NCI-H526 treated with DMSO at 0.1 percent for 48 hours (cell line): ENCODE measurements around the gene GRIA1.

Experiments used
- DNase-seq: peaks from one replicate; lab custom pipeline; 2025; lab: John Stamatoyannopoulos, UW

GRIA1 gene

DNA sequence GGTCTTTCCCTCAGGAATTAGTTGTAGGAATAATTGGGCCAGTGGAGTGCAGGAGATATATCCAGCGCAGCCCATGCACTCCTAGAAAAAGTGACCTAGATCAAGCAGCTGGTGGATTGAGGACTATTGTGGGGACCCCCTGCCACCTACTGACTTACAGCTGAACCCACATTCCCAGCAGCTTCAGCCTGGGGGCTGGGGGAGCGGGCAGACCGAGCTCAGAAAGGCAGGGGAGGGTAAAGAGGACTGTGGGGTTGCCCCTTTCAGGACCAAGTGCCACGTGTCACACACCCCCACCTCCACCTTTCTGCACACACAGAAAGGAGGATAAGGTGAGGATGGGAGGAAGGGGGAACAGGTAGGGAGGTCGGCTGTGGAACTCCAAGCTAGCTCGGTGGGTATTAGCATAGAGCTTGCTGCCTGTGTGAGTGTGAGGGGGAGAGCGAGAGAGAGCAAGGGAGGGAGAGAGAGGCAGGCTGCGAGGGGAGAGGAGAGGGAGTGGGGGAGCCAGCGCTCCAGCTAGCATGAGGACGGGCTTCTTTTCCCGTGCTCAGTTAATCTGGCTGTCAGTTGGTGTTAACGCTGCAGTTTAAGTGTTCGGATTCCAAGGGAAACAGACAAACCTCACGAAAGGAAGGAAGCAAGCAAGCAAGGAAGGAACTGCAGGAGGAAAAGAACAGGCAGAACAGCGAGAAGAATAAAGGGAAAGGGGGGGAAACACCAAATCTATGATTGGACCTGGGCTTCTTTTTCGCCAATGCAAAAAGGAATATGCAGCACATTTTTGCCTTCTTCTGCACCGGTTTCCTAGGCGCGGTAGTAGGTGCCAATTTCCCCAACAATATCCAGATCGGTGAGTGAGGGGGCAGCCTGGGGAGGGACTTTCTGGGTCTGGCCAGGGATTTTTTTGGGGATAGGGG is at the start of gene GRIA1:
GRIA1 (plus strand) TSS at position 553 of the 920 bp plus-strand sequence.
- no peak for DNase-seq

DNA sequence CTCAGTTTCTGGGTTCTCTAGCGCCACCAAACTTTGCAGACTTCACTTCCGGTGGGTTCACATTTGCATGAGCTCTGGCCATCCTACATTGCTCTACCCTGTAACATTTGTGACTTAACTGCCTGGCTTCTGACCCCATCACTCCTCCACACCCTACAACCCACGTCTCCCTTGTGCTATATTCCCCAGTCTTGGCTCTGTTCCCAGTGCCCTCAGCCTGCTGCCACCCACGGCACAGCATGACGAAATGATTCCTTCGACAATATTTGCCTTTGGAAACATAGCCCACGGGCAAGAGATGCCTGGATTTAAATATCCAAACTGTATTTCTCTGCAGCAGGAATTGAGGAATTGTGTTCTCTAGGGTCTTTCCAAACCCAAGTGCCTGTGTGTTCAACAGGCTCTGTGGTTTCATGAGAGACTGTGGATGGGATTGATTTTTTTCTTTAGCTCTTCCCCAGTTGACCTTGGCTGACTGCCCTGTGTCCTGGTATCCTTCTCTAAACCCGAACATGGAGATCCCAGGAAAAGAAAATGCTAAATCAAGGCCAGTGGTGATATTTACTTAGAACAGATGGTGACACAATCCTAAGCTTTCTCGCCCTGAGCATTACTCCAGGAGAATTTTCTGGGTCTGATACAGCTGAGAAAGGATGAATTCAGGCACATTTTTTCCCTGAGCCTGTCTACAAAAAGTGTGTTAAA is 44.4 kb upstream of the GRIA1 start:
- DNase-seq: no peak

DNA sequence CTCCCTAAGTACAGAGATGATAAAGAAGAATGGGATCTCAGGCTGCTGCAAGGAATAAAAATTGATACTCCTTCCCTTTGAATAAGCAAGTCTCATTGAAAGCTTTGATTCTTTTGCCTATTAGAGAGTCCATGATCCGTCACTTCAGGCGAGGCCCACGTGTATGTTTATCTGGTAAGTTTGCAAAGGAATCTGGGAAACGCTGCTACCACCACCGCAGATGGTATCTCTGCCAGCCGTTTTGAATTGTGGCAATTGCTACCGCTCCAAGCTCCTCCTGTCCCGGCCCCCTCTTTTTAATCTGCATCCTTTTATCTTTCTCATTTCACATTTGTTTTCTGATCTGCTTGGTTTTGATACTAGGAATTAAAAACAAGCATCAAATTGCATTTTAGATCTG is 42.9 kb upstream of the GRIA1 start:
- no peak for DNase-seq

DNA sequence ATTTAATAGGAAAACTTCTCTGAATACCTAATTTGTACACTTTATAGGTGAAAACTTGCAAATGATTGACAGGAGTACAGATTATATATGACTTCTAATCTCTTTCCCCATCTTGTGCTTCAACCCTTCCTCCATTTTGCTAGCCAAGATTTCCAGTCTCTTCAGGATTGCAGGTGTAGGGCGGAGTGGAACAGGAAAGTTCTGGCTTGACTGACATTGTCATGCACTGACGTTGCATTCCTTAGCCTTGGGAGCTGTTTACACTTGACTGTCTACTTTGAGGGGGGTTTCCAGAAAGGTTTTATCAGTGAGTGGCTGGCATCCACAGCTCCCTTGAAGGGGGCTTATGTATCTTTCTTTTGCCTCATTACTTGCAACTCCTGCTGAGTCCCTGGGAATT is 34.1 kb upstream of the GRIA1 start:
- DNase-seq: no peak

DNA sequence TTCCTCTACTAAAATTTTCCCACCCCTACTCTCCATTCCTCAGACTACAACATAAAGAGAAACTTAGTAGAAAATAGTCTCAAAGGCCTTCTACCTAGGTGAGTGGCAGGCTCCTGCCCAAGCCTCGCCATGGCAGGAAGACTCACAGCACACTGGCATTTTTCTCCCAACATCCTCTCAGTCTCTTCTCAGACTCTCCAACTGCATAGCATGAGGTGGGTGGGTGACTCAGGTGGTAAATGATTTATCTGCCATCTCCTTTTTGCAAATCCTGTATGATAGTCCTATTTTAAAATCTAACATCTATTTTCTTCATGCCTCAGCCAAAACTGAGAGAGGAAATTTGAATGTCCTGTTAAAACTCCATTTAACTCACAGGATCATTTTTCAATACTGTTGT is 33.5 kb upstream of the GRIA1 start:
- no peak for DNase-seq

DNA sequence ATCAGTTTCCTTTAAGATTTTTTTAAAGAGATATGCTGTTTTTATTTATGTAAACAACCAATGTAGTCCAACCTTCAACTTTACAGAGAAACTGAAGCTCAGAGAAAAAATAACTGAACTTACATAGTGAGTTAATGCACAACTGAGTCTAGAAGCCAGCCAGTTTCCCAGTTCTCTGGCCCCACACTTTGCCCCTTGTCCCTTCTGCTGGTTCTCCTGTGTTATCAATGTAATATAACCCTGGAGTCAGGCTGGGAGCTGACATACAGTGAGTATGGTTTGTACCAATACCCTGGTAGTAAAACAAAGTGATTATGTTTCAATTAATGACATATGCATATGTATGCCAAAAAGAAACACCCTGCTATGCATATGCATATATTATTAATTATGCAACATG is 32.2 kb upstream of the GRIA1 start:
- no peak for DNase-seq

DNA sequence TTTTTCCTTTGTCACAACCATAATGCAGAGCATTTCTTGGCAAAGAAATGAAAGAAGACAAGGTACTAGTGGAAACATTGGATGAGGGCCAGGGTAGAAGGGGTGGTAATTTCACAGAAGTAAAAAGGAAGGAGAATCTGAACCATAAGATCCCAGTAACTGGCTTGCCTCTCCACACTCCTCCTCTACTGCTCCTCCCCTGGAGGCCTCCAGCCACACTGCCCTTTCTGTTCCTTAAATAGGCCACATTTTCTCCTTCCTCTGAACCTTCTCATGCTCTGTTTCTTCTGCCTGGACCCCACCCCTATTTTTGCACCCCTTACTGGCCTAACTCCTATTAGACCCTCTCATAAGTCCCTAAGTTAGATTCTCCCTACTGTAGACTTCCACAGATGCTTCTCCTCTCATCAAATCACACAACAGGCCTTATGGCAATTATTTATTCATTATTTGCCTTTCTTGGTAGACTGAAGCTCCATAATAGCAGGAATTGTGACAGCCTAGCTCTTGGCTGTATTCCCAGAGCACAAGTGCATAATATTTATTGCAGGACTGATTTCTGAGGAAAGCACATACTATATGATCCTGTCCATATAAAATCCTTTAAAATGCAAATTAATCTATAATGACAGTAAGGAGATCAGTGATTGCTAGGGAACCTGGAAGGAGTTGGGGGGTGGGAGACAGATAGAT is 31.3 kb upstream of the GRIA1 start:
- no peak for DNase-seq

DNA sequence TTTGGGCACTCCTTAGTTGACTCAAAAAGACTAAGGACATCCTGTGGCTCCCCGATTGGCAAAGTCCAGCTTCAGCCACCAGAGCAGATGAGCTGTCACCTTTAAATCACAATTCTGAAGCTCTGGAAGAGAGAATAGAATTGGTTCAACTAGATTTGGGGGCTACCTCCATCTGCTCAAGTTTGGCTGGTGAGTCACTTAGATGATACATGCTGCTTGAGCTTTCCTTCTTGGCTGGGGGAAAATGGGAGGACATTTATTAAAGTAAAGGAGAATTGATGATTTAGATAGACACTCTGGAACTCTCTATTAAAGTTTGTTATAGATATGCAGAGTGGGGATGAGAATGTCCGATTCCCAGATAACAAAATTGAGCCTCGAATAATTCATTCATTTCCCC is 30.0 kb upstream of the GRIA1 start:
- DNase-seq: no peak

DNA sequence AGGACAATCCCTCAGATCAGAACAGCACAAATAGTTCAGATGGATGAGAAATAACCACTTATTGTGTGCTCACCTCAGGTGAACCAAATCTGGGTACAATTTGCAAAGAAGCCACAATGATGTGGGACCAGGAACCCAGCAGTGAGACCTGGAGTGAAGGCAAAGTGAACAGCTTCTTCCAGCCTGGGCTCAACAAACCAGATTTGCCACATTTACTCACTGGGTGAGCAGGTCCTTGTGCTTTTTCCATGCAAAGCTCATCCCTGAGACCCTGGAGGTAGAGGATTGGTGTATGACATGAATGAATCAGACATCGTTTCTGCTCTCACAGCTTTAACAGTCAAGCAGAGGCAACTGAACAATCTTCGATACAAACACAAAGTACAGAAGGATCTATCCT is 29.1 kb upstream of the GRIA1 start:
- DNase-seq: no peak

DNA sequence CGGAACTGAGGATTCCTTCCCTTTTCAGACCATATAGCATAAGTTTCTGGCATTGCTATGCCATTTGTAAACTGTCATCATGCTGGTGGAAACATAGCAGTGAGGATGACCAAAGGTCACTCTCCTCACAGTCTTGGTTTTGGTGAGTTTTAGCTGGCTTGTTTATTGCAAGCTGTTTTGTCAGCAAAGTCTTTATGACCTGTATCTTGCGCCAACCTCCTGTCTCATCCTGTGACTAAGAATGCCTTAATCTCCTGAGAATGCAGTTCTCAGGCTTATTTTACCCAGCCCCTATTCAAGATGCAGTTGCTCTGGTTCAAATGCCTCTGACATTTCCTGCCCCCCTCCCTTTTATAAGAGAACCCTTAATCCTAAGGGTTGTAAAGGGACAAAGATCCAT is 26.7 kb upstream of the GRIA1 start:
- DNase-seq: no peak

DNA sequence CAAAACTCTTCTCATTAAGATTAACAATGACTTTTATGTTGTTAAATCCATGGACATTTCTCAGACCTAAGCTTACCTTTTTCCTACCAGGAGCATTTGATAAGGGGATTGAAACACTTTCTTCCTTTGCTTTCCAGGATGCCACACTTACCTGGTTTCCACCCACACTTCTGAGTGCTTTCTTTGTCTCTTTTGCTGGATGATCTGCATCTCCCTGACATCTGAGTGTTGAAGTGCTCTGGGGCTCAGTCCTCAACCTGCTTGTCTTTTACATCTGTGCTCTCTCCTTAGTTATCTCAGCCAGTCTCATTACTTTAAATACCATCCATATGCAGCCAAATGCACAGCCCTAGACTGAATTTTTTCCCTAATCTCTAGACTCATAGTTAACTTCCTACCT is 22.9 kb upstream of the GRIA1 start:
- no peak for DNase-seq

DNA sequence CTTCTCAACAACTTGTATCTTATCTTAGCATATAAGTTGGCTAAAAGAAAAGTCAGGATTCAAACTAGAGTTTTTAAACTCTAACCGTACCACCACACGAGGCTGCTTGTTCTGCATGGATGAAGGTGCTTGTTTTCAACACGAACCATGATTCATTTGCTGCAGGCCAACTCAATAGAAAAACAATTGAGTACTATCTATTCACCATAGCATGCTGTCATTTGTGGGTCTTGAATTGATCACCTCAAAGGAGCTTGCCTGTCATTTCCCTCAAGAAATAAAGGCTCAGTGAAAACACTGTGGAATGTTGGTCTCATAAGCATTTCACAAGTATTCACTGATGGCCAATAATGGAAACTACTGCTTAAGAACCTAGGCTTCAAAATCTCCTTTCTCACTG is 21.0 kb upstream of the GRIA1 start:
- DNase-seq: no peak

DNA sequence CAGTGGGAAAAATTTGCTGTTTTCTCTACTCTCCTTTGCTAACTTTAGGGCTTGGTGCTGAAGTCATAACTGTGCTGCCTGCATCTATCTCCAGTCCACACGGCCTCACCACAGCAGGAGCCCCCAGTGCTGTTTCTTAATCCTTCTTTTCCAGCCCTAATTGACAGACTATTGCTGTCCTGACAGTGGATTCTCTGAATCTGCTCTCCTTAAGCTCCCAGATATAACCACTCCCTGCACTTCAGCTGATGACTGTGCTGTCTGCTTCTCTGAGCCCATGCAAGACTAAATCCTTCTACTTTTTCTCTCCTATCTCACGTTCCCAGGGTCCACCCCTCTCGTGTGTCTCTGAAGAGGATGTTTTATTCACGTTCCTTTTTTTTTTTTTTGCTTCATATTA is 19.7 kb upstream of the GRIA1 start:
- DNase-seq: no peak

DNA sequence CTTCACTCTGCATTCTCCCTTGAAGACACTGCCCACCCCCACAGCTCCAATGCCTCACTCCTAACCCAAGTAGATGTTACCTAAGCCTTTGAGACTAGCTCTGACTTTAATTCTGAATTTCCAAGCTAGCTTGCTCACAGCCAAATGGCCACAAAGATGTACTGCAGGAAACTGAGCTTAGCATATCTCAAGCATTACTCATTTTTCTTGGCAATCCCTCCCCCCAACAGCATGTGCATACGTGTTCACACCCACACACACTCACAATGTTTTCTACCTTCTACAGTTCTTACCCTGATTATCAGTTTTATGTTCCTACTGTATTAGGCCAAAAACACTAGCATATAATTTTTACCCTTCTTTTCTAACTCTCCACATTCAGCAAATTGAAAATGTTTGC is 13.7 kb upstream of the GRIA1 start:
- no peak for DNase-seq

DNA sequence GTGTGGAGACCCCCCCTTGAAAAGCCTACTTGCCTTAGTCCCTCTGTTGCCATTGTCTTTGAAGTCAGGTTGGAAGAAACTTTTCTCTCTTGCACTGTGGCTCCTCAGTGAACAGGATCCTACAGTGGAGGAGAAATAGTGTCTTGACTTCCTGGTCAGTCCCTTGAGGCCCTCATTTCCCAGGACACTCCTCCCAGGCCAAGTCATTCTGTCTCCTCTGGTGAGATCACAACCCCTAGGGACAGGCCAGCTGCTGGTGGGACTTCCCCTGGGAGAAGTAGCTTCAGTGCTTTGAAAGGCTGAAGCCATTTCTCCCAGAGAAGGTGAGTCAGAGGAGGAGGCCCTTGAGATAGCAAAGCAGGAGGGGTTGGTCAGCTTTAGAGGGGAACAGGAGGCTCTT is 10.1 kb upstream of the GRIA1 start:
- DNase-seq: no peak

DNA sequence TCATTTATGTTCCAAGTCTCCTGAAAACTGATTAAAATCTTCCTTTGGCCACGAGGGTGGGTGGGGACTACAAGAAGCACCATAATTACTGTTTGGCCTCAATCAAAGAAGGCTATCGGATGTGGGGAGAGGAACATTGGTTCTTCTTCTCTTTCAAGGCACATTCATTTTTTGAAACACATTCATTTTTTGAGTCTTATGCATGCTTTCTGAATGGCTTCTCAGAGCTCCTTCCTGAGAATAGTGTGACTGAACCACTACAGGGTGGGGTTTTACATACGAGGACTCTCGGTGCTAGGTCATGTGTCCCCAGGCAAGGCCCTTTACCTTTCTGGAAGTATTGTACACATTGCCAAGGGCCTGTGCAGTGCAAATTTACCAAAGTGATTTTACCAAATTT is 7.0 kb upstream of the GRIA1 start:
- no peak for DNase-seq

DNA sequence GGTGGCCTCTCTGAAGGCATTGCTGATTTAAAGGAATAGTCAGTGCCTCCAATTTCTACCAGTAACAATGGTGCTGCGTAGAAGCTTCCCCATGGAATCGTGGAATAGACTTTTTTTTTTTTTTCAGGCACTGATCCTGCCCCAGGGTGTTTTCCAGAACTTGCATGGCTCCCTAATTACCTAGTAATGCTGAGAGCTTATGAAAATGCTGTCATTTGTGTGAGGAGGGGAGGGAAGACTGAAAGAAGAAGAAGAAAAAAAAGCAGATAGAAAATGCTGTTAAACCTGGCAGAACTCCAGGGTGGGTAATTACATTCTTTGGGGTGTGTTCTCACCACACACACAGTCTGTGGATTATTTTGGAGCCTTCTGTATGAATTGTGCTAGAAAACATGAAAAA is 4.8 kb upstream of the GRIA1 start:
- no peak for DNase-seq

DNA sequence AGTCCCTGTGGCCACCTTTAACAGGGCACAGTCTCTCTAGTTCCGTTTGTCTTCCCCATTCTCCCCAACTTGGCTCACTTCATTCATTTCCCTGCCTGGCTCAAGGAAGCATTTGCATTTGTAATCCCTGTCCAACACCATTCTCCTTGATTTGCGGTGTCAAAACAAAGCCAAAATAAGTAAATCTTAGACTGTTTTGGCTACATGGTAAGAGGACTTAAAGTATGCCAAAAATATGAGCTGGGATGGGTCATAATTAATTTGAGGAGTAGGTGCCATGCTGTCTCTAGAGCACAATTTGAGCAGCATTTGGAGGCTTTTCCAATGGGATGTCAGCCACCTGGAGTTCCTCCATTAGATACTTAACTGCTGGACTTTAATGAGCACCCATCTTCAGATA is 3.7 kb upstream of the GRIA1 start:
- no peak for DNase-seq

DNA sequence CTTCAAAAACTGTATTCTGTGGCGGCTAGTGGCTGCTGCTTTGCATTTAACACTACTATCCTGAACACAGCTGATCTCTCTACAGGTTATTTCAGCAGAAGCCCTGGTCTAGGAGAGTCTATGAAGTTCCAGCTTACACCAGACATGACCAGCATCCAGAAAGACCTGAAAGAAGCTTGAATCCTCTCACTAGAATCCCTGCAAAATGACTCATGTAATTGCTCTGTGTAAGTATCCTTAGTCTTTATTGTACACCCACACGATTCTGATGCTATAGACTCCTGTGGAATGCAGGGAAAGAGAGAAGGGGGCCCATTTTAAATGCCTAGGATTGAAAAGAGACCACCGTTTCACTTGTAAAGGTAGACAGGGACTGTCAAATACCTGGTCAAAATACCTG is 859 bp upstream of the GRIA1 start:
- DNase-seq: no peak

DNA sequence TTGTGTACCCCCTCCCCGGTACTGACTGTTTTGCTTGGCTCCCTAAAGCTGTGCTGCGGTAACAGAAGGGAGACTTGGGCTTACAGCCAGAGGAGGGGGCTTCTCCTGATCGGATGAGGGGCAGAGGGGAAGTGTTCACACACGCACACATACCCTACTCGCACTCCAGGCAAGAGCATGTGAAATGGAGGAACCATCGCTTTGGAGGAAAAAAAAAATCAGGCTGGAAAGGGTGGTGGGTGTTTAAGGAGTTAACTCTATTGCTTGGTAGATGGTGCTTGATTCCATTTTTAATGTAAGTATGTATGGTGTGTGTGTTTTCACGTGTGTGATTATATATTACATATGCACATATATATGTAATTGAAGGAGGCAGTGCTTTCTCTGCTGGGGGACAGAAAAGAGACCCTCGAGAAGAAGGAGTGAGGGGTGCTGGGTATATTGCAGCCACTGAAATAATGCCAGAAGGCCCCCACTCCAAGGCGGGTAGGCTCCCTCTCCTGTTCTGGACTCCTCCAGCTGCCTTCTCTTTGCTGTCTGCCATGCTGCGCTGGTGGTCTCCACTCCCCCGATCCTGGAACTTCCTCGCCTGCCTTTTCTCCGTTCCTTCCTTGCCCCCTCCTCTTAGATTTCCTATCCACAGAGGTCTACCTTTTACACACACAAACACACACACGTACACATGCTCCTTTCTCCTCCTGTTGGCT is 721 bp downstream of the GRIA1 start:
- DNase-seq: no peak

DNA sequence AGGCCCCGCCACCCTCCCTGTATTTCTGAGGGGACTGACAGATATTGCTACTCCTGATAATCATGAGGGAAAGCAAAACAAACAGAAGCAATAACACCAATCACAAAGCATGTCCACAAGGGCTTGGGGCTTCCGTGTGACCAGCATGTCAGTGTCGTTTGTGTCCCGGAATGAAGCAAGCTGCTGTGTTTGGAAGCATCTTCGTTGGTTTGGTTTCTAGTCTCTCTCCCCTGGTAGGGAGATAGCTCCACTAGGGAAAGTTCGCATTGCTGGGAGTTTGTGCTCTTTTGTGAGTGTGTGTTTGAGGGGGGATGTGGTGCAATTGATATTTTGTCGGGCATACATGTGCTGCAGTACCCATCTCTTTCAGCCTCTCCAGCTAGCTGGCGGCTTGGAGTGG is 1.4 kb downstream of the GRIA1 start:
- DNase-seq: no peak

DNA sequence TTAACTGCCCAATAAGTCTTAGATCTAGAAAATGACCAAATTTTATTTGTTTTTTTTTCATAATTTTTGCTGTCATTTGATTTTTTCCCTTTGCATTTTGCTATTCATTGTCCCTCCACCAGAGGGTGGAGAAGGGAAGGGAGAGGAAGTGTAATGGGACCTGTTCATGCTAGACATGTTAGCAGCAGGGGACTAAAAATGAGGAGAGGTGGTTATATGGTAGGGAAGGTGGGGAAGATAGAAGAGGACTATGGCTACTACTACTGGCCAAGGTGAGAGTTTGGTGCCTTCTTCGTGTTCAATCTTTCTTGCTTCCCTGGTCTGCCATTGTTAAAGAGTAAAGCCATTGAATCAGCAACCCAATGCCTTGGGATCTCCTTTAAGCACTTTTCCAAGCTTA is 6.4 kb downstream of the GRIA1 start:
- DNase-seq: no peak
